ENCODE data around the gene MB.

MB gene

GRCh38 chr22:35611891-35612576 is 5.1 kb downstream of the MB start:
- DNase-seq (ENCODE audit: low spot score) = no peak
- in situ Hi-C loops (cut with MboI; ENCODE audit: low pct_unique_long_range_greater_than_20kb, low sequenced_read_pairs, unreplicated experiment) = loop anchor here (25.0 kb wide), 1 partner anchor 500 kb away; no protein-coding TSS in a partner anchor
- TF ChIP-seq, protein P1, sequence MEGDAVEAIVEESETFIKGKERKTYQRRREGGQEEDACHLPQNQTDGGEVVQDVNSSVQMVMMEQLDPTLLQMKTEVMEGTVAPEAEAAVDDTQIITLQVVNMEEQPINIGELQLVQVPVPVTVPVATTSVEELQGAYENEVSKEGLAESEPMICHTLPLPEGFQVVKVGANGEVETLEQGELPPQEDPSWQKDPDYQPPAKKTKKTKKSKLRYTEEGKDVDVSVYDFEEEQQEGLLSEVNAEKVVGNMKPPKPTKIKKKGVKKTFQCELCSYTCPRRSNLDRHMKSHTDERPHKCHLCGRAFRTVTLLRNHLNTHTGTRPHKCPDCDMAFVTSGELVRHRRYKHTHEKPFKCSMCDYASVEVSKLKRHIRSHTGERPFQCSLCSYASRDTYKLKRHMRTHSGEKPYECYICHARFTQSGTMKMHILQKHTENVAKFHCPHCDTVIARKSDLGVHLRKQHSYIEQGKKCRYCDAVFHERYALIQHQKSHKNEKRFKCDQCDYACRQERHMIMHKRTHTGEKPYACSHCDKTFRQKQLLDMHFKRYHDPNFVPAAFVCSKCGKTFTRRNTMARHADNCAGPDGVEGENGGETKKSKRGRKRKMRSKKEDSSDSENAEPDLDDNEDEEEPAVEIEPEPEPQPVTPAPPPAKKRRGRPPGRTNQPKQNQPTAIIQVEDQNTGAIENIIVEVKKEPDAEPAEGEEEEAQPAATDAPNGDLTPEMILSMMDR (IDR thresholded peaks at IDR 0.05; ENCODE audit: extremely low read depth, insufficient read depth, missing control alignments) = no peak

GRCh38 chr22:35611200-35611890 is 5.8 kb downstream of the MB start:
- in situ Hi-C loops (cut with MboI; ENCODE audit: low pct_unique_long_range_greater_than_20kb, low sequenced_read_pairs, unreplicated experiment) = loop anchor here (25.0 kb wide), 1 partner anchor 501 kb away; no protein-coding TSS in a partner anchor
- no peak for DNase-seq (ENCODE audit: low spot score)

GRCh38 chr22:35610741-35611140 is 6.4 kb downstream of the MB start:
- TF ChIP-seq, protein P1 (IDR thresholded peaks at IDR 0.05; ENCODE audit: extremely low read depth, insufficient read depth, missing control alignments) = no peak
- DNase-seq (ENCODE audit: low spot score) = no peak
- in situ Hi-C loops (cut with MboI; ENCODE audit: low pct_unique_long_range_greater_than_20kb, low sequenced_read_pairs, unreplicated experiment) = loop anchor here (25.0 kb wide), 1 partner anchor 502 kb away; no protein-coding TSS in a partner anchor

More at GRCh38 chr22:35611200-35611890, 5.8 kb downstream of the MB start:
- TF ChIP-seq, protein P1 (IDR thresholded peaks at IDR 0.05; ENCODE audit: extremely low read depth, insufficient read depth, missing control alignments) = no peak

DNA sequence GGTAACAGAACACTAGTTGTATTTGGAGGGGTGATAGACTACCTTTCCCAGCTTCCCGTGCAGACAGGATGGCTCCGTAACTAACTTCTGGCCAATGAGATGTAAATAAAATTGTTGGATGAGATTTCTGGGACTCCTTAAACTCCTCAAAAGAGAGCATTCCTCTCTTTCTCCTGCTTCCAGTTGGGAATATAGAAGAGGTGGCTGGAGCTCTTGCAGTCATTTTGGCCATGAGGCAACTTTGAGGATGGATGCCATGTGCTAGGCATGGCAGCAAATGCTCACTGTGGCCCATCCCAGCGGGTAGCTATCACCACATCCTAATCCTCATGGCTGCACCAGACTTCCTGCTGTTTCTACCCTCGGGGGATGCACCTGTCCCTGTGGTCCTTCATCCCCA is 7.4 kb downstream of the MB start:
- DNase-seq (ENCODE audit: low spot score) = no peak
- in situ Hi-C loops (cut with MboI; ENCODE audit: low pct_unique_long_range_greater_than_20kb, low sequenced_read_pairs, unreplicated experiment) = loop anchor here (25.0 kb wide), 1 partner anchor 503 kb away; no protein-coding TSS in a partner anchor
- TF ChIP-seq, protein P1 (IDR thresholded peaks at IDR 0.05; ENCODE audit: extremely low read depth, insufficient read depth, missing control alignments) = no peak

DNA sequence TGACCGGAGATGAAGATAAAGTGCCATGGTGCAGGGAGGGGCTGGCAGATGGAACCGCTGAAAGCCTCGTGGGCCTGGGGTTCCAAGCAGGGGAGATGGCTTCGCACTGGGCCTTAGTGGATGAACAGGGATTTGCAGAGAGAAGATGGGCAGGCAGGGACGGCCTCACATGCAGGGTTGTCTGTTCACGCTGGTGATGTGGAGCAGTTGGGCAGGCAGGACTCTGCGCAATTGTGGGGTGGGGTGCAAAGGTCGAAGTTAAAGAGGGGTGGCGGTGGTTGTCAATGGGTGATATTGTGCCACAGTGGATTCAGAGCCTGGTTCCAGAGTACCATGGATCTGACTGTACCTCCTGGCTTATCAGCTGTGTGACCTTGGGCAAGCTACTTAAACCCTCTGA is 7.9 kb downstream of the MB start:
- in situ Hi-C loops (cut with MboI; ENCODE audit: low pct_unique_long_range_greater_than_20kb, low sequenced_read_pairs, unreplicated experiment) = loop anchor here (25.0 kb wide), 1 partner anchor 503 kb away; no protein-coding TSS in a partner anchor
- no peak for DNase-seq (ENCODE audit: low spot score)
- TF ChIP-seq, protein P1 (IDR thresholded peaks at IDR 0.05; ENCODE audit: extremely low read depth, insufficient read depth, missing control alignments) = no peak

DNA sequence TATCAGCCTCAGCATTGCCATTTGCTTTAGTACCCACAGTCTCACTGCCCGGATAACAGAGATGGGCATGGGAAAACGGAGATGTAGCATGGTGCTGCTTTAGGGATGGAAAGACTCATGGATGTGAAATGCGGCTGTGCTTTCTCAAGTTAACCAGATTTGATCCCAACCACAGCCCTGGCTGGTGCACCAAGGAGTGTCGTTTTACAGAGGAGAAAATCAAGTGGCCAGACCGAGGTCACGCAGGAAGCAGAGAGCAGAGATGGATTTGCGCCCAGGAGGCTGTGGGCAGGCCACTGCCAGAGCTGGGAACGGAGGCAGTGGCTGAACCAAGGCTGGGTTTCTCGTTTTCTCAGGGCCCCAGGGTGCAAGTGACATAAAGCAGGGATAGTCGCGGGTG is 9.0 kb downstream of the MB start:
- TF ChIP-seq, protein P1 (IDR thresholded peaks at IDR 0.05; ENCODE audit: extremely low read depth, insufficient read depth, missing control alignments) = no peak
- no peak for DNase-seq (ENCODE audit: low spot score)
- in situ Hi-C loops (cut with MboI; ENCODE audit: low pct_unique_long_range_greater_than_20kb, low sequenced_read_pairs, unreplicated experiment) = loop anchor here (25.0 kb wide), 1 partner anchor 504 kb away; no protein-coding TSS in a partner anchor
